H1 (cell line): ENCODE measurements around the gene AGPS. TPM values are rescaled to one million over a fixed set of nuclear protein-coding genes. Genes with fewer than 3 reads are reported as not detected.

ENCODE experiments used
- CTCF ChIA-PET: fragments of 300-600 bp; sonication (Branson Sonifier 250); formaldehyde crosslinking; loops from one replicate; lab custom pipeline; 2021; ENCODE audit not compliant: partially characterized antibody; lab: Charles Lee
- POLR2A ChIA-PET: fragments of 300-600 bp; sonication (Branson Sonifier 250); formaldehyde crosslinking; loops from one replicate; lab custom pipeline; 2021; ENCODE audit warnings: inconsistent platforms; ENCODE audit not compliant: partially characterized antibody; lab: Charles Lee
- DNase-seq, 2 experiments: peaks; one replicate each; pipeline versions ENCODE4 v3.0.0 to v3.0.0-alpha.2; 2010 to 2022; ENCODE audit warnings: low spot score in 2 of 2, low read depth in 1 of 2, mixed read lengths in 1 of 2
- FAIRE-seq: peaks from 2 replicates; lab custom pipeline; 2011; peaks lifted over from hg19 to GRCh38; lab: Jason Lieb, UNC
- H2AFZ ChIP-seq: 2 replicates; pipeline ENCODE4 v1.8.1; 2012; ENCODE audit warnings: low read length, inconsistent platforms
- H2AK5ac ChIP-seq: 2 replicates; pipeline ENCODE4 v1.6.1; 2013; ENCODE audit warnings: low read depth, low read length
- H2BK120ac ChIP-seq: replicated peaks from 2 replicates; pipeline ENCODE3; 2013; ENCODE audit warnings: low read depth, low read length, inconsistent platforms
- H2BK12ac ChIP-seq: 2 replicates; pipeline ENCODE4 v1.6.1; 2013; ENCODE audit warnings: low read depth, low read length
- H2BK15ac ChIP-seq: 2 replicates; pipeline ENCODE4 v1.6.1; 2013; ENCODE audit warnings: low read length
- H2BK20ac ChIP-seq: 2 replicates; pipeline ENCODE4 v1.6.1; 2013; ENCODE audit warnings: low read length
- H2BK5ac ChIP-seq: 2 replicates; pipeline ENCODE4 v1.6.1; 2013; ENCODE audit warnings: low read depth, low read length
- H3K14ac ChIP-seq: 2 replicates; pipeline ENCODE4 v1.6.1; 2013; ENCODE audit warnings: inconsistent platforms; ENCODE audit not compliant: insufficient read length
- H3K18ac ChIP-seq: 2 replicates; pipeline ENCODE4 v1.6.1; 2013; ENCODE audit warnings: low read length; ENCODE audit errors: extremely low read depth
- H3K23ac ChIP-seq: 2 replicates; pipeline ENCODE4 v1.6.1; 2013; ENCODE audit warnings: inconsistent platforms; ENCODE audit not compliant: insufficient read length
- H3K23me2 ChIP-seq: 2 replicates; pipeline ENCODE4 v1.6.1; 2013; ENCODE audit warnings: low read depth, low read length
- H3K27ac ChIP-seq: 2 replicates; pipeline ENCODE4 v1.6.1; 2011; ENCODE audit warnings: low read depth, low read length, inconsistent platforms
- H3K27me3 ChIP-seq, 4 experiments: replicated peaks in 1 of 4; 1 replicate in 1 of 4; 2 replicates in 3 of 4; pipeline versions ENCODE4 v1.6.1 to v1.8.1; 2011 to 2013; ENCODE audit warnings: low read length in 3 of 4, mild to moderate bottlenecking in 3 of 4, inconsistent platforms in 2 of 4, mixed read lengths in 2 of 4, moderate library complexity in 1 of 4; ENCODE audit not compliant: control insufficient read depth in 3 of 4, insufficient read depth in 3 of 4; ENCODE audit errors: extremely low read depth in 1 of 4
- H3K36me3 ChIP-seq, 4 experiments: 2 replicates each; pipeline versions ENCODE4 v1.6.1 to v1.8.1; 2011 to 2013; ENCODE audit warnings: mild to moderate bottlenecking in 4 of 4, low read length in 3 of 4, moderate library complexity in 2 of 4, control low read depth in 1 of 4, inconsistent platforms in 1 of 4; ENCODE audit not compliant: insufficient read depth in 4 of 4, control insufficient read depth in 2 of 4
- H3K4ac ChIP-seq: replicated peaks from 2 replicates; pipeline ENCODE3; 2013; ENCODE audit warnings: low read length, low read depth, mixed read lengths, inconsistent platforms; ENCODE audit not compliant: insufficient read length
- H3K4me1 ChIP-seq, 4 experiments: replicated peaks in 1 of 4; 1 replicate in 1 of 4; 2 replicates in 3 of 4; pipeline versions ENCODE4 v1.6.1 to v1.8.1; 2011 to 2013; ENCODE audit warnings: low read length in 3 of 4, inconsistent platforms in 2 of 4, mixed read lengths in 1 of 4; ENCODE audit not compliant: insufficient read depth in 4 of 4, control insufficient read depth in 3 of 4
- H3K4me2 ChIP-seq, 2 experiments: 2 replicates each; pipeline versions ENCODE4 v1.6.1 to v1.8.1; 2011 to 2013; ENCODE audit warnings: low read depth in 2 of 2, low read length in 2 of 2, control low read depth in 1 of 2, inconsistent platforms in 1 of 2, mild to moderate bottlenecking in 1 of 2; ENCODE audit not compliant: insufficient read depth in 1 of 2
- H3K4me3 ChIP-seq, 4 experiments: fragments of 200-600, 300-600 bp in 1 of 4; sonication (generic), shearing (Covaris generic), sonication (Bioruptor Twin) in 1 of 4; 2 replicates each; pipeline versions ENCODE4 v1.5.1 to v1.8.1; 2011 to 2016; ENCODE audit warnings: low read length in 4 of 4, low read depth in 3 of 4, control low read depth in 2 of 4, inconsistent platforms in 2 of 4, mild to moderate bottlenecking in 2 of 4, mixed read lengths in 1 of 4, moderate library complexity in 1 of 4; ENCODE audit not compliant: insufficient read depth in 2 of 4; ENCODE audit errors: extremely low read depth in 1 of 4
- H3K56ac ChIP-seq: replicated peaks from 2 replicates; pipeline ENCODE3; 2013; ENCODE audit warnings: low read depth, mild to moderate bottlenecking, mixed read lengths, low read length, inconsistent platforms; ENCODE audit not compliant: insufficient read length
- H3K79me1 ChIP-seq: 2 replicates; pipeline ENCODE4 v1.6.1; 2013; ENCODE audit warnings: low read depth, low read length, control low read depth
- H3K79me2 ChIP-seq, 2 experiments: 2 replicates each; pipeline versions ENCODE4 v1.6.1 to v1.8.1; 2012 to 2013; ENCODE audit warnings: low read length in 2 of 2, mild to moderate bottlenecking in 2 of 2, inconsistent platforms in 1 of 2; ENCODE audit not compliant: insufficient read depth in 2 of 2, control insufficient read depth in 1 of 2
- H3K9ac ChIP-seq, 4 experiments: replicated peaks in 1 of 4; 1 replicate in 1 of 4; 2 replicates in 3 of 4; pipeline versions ENCODE4 v1.6.1 to v1.8.1; 2011 to 2013; ENCODE audit warnings: low read depth in 3 of 4, low read length in 3 of 4, control low read depth in 2 of 4, mild to moderate bottlenecking in 2 of 4, moderate library complexity in 2 of 4, inconsistent platforms in 1 of 4; ENCODE audit errors: extremely low read depth in 1 of 4
- H3K9me3 ChIP-seq, 2 experiments: 2 replicates each; pipeline versions ENCODE4 v1.6.1 to v1.8.1; 2012 to 2013; ENCODE audit warnings: mild to moderate bottlenecking in 2 of 2, moderate library complexity in 2 of 2, control low read depth in 1 of 2, inconsistent platforms in 1 of 2, low read depth in 1 of 2, low read length in 1 of 2, mixed read lengths in 1 of 2; ENCODE audit not compliant: insufficient read depth in 2 of 2
- H4K20me1 ChIP-seq, 2 experiments: replicated peaks in 1 of 2; 2 replicates each; pipeline versions ENCODE3 to v1.8.1; 2011 to 2013; ENCODE audit warnings: inconsistent platforms in 2 of 2, low read length in 2 of 2, mild to moderate bottlenecking in 1 of 2; ENCODE audit not compliant: insufficient read depth in 2 of 2, control insufficient read depth in 1 of 2
- H4K5ac ChIP-seq: 2 replicates; pipeline ENCODE4 v1.6.1; 2013; ENCODE audit warnings: low read length, low read depth, mixed read lengths, inconsistent platforms; ENCODE audit not compliant: insufficient read length
- H4K8ac ChIP-seq: 2 replicates; pipeline ENCODE4 v1.8.0; 2013; ENCODE audit warnings: mild to moderate bottlenecking, moderate library complexity, low read length, inconsistent platforms; ENCODE audit not compliant: insufficient read depth; ENCODE audit errors: extremely low read depth
- H4K91ac ChIP-seq: replicated peaks from 2 replicates; pipeline ENCODE3; 2013; ENCODE audit warnings: low read length, mixed read lengths, inconsistent platforms; ENCODE audit not compliant: insufficient read length
- ASH2L ChIP-seq: fragments of 200-600, 300-600 bp; sonication (generic); IDR thresholded peaks from one replicate; pipeline ENCODE4 v1.7.1; 2017; ENCODE audit warnings: low read length
- CREB1 ChIP-seq: IDR thresholded peaks from 2 replicates; pipeline ENCODE4 v1.6.1; 2012; ENCODE audit warnings: inconsistent platforms
- FOSL1 ChIP-seq: IDR thresholded peaks from 2 replicates; pipeline ENCODE4 v1.6.1; 2011; ENCODE audit warnings: mild to moderate bottlenecking, low read depth, low read length, moderate library complexity; ENCODE audit not compliant: insufficient read depth
- JUN ChIP-seq: IDR thresholded peaks from 2 replicates; pipeline ENCODE4 v1.6.1; 2011; ENCODE audit warnings: low read depth, mild to moderate bottlenecking, improper control_type of control experiment, low read length
- WGBS, 2 experiments: shearing (Covaris generic) in 1 of 2; methylation state at CpG; one replicate each; pipeline versions ENCODE4 v1.1.6 to v1.1.7; 2013 to 2015; ENCODE audit warnings: low lambda C conversion rate in 2 of 2, mixed read lengths in 2 of 2, inconsistent platforms in 1 of 2, low coverage in 1 of 2, missing lambda C conversion rate in 1 of 2; ENCODE audit not compliant: insufficient replicate concordance in 2 of 2, insufficient coverage in 1 of 2, insufficient read length in 1 of 2; ENCODE audit errors: extremely low coverage in 1 of 2, missing lambda C conversion rate in 1 of 2; 5-methylcytosine and 5-hydroxymethylcytosine counted together
- polyA plus RNA-seq, 7 experiments: library from polyadenylated mRNA; depleted of rRNA in 3 of 7; stranded (reverse) in 5 of 7; unstranded in 2 of 7; fragments of >200 nt in 5 of 7; fragments of 200-250 nt in 2 of 7; gene quantifications; 1 replicate in 5 of 7; 2 replicates in 1 of 7; 4 replicates in 1 of 7; pipeline versions ENCODE4 v1.2.1 to v1.2.3, GENCODE V29; 2011 to 2013; ENCODE audit warnings: missing spikeins in 2 of 7, mixed read lengths in 2 of 7
- total RNA-seq: library from RNA; stranded (reverse); fragmentation: NEBNext Ultra II Directional; extraction: Animal tissue kit (Norgen Biotek cat#: 25700); gene quantifications from 2 replicates; pipeline ENCODE4 v1.2.1, GENCODE V29; 2021
- TF ChIP-seq, protein P1 (sequence below): IDR thresholded peaks from 2 replicates; pipeline ENCODE4 v1.6.1; 2012; ENCODE audit warnings: low read length, inconsistent platforms

Gene AGPS
- total and polyA plus RNA-seq, 2 of the 8 experiments (the other 6 are each of a cell fraction or from before 2014, with no cell fraction given) = 7.3 to 57.8 TPM

DNA sequence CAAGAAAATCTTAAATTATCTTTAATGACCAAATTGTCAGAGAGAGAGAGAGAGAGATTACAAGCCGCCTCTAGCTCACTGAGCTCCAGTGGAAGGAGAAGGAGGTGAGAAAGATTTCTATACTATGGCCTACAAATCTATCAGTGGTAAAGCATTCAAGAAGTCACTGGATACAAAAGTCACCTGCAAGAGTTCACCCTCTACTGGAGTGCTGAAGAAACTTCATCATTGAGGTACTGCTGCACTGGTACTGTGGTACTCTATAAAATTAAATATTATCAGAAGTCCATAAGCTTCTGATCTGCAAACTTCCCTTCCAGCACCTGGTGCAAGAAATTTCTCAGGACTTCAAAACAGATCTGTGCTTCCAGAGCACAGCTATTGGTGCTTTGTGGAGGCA, 48.3 kb upstream of the AGPS start:
- no peak overlapping the region for H4K5ac ChIP-seq
- H3K79me1 ChIP-seq = no peaks in the 10 kb centered on the region
- ChIA-PET POLR2A (no interaction called here), CTCF (interaction anchor here (0.7 to 1.5 kb wide), 7 partner anchors 9 to 420 kb away, joined by 3 to 8 read pairs (median 3); no protein-coding TSS in a partner anchor)
- H2AFZ ChIP-seq = no peak overlapping the region
- no peaks in the 10 kb centered on the region for H3K4me1 ChIP-seq
- H3K9ac ChIP-seq = no peak overlapping the region
- no peak overlapping the region for H3K4me2 ChIP-seq
- H3K27me3 ChIP-seq = no peaks in the 10 kb centered on the region
- no peak overlapping the region for H3K27ac ChIP-seq
- 89% methylated on average over 1 of the region's 1 CpG; no CpG with 5 or more reads in 1 of the 2 experiments for WGBS, 2 experiments
- H3K4ac ChIP-seq = no peak overlapping the region
- no peak overlapping the region for H3K14ac ChIP-seq
- TF ChIP-seq, protein P1, sequence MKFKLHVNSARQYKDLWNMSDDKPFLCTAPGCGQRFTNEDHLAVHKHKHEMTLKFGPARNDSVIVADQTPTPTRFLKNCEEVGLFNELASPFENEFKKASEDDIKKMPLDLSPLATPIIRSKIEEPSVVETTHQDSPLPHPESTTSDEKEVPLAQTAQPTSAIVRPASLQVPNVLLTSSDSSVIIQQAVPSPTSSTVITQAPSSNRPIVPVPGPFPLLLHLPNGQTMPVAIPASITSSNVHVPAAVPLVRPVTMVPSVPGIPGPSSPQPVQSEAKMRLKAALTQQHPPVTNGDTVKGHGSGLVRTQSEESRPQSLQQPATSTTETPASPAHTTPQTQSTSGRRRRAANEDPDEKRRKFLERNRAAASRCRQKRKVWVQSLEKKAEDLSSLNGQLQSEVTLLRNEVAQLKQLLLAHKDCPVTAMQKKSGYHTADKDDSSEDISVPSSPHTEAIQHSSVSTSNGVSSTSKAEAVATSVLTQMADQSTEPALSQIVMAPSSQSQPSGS = no peak
- no peak for TF ChIP-seq JUN
- TF ChIP-seq CREB1 = no peak
- no peak for TF ChIP-seq FOSL1
- TF ChIP-seq ASH2L = no peak
- H2AK5ac ChIP-seq = no peak overlapping the region
- H4K8ac ChIP-seq = no peak overlapping the region
- H3K23me2 ChIP-seq = peaks cover 2% of the 10 kb centered on the region; the same call in 1 of the 2 replicates
- H3K23ac ChIP-seq = no peak overlapping the region
- no peak overlapping the region for H3K56ac ChIP-seq
- no peaks in the 10 kb centered on the region for H3K79me2 ChIP-seq
- H2BK120ac ChIP-seq = no peak overlapping the region
- H2BK20ac ChIP-seq = no peak overlapping the region
- H3K36me3 ChIP-seq = no peaks in the 10 kb centered on the region
- DNase-seq = no peak
- H4K20me1 ChIP-seq = peaks cover 0 to 2% of the 10 kb centered on the region in 2 experiments
- no peak for FAIRE-seq
- H2BK5ac ChIP-seq = no peak overlapping the region
- H3K4me3 ChIP-seq = no peak overlapping the region
- no peaks in the 10 kb centered on the region for H3K9me3 ChIP-seq
- no peak overlapping the region for H3K18ac ChIP-seq
- no peak overlapping the region for H2BK15ac ChIP-seq
- no peak overlapping the region for H4K91ac ChIP-seq
- H2BK12ac ChIP-seq = no peak overlapping the region
